Measurements from ENCODE around the gene MAD2L2.

DNA sequence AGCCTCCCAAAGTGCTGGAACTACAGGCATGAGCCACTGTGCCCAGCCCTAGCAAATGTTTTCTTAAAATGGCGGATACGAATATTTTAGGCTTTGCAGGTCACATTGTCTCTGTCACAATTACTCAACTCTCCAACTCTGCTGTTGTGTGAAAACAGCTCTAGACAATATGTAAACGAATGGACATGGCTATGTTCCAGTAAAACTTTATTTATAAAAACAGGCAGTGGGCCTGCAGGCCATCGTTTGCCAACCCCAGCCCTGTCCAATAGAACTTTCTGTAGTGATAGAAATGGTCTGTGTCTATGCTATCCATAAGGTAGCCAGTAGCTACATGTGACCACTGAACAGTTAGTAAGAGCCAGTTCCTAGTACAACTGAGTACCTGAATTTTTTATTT is 21.2 kb downstream of the MAD2L2 start:
- TF ChIP-seq, protein P1, sequence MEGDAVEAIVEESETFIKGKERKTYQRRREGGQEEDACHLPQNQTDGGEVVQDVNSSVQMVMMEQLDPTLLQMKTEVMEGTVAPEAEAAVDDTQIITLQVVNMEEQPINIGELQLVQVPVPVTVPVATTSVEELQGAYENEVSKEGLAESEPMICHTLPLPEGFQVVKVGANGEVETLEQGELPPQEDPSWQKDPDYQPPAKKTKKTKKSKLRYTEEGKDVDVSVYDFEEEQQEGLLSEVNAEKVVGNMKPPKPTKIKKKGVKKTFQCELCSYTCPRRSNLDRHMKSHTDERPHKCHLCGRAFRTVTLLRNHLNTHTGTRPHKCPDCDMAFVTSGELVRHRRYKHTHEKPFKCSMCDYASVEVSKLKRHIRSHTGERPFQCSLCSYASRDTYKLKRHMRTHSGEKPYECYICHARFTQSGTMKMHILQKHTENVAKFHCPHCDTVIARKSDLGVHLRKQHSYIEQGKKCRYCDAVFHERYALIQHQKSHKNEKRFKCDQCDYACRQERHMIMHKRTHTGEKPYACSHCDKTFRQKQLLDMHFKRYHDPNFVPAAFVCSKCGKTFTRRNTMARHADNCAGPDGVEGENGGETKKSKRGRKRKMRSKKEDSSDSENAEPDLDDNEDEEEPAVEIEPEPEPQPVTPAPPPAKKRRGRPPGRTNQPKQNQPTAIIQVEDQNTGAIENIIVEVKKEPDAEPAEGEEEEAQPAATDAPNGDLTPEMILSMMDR (IDR thresholded peaks at IDR 0.05; ENCODE audit: insufficient read depth, low read depth, low read length): no peak
- TF ChIP-seq EZH2 (IDR thresholded peaks at IDR 0.05; ENCODE audit: insufficient read depth, low read length): no peak
